Stomach (tissue), 9 donors: ENCODE measurements around the gene SH3GLB1. TPM values are rescaled to one million over a fixed set of nuclear protein-coding genes. Genes with fewer than 3 reads are reported as not detected.
A peak's percentile ranks its signal among the peaks of the same experiment; 100 is the strongest.

Source experiments
- DNase-seq, 2 donors: peaks; one replicate each; pipeline versions ENCODE4 v3.0.0 to v3.0.0-alpha.2; 2013 to 2019
- H3K27ac ChIP-seq, 5 donors: fragments of 200-600 bp in 4 of 5; sonication (generic) in 4 of 5; one replicate each; pipeline ENCODE4 v1.5.1; 2013 to 2019; ENCODE audit warnings: mild to moderate bottlenecking in 1 of 5, moderate library complexity in 1 of 5
- H3K27me3 ChIP-seq, 3 donors: fragments of 200-600 bp; sonication (generic); one replicate each; pipeline ENCODE4 v1.5.1; 2017 to 2019; ENCODE audit warnings: mixed run types in 1 of 3
- H3K36me3 ChIP-seq, 4 donors: fragments of 200-600 bp; sonication (generic); 1 replicate in 3 of 4; 2 replicates in 1 of 4; pipeline ENCODE4 v1.5.1; 2016 to 2019
- H3K4me1 ChIP-seq, 4 donors: fragments of 200-600 bp; sonication (generic); one replicate each; pipeline ENCODE4 v1.5.1; 2016 to 2019
- H3K4me3 ChIP-seq, 4 donors: fragments of 200-600 bp; sonication (generic) in 3 of 4; one replicate each; pipeline ENCODE4 v1.5.1; 2016 to 2019; ENCODE audit warnings: mild to moderate bottlenecking in 1 of 4
- H3K9me3 ChIP-seq, 4 donors: fragments of 200-600 bp; sonication (generic); one replicate each; pipeline ENCODE4 v1.5.1; 2016 to 2019
- EP300 ChIP-seq: sonication (generic); formaldehyde crosslinking; IDR thresholded peaks from one replicate; pipeline ENCODE4 v1.6.1; 2017; ENCODE audit warnings: antibody characterized with exemption
- POLR2A ChIP-seq, 4 donors: fragments of 450-650 bp; IDR thresholded peaks; one replicate each; pipeline ENCODE4 v1.6.1; 2016; ENCODE audit warnings: antibody characterized with exemption in 4 of 4, control low read depth in 2 of 4, mild to moderate bottlenecking in 1 of 4, moderate library complexity in 1 of 4
- POLR2AphosphoS5 ChIP-seq, 3 donors: sonication (generic); formaldehyde crosslinking; IDR thresholded peaks; one replicate each; pipeline ENCODE4 v1.6.1; 2016; ENCODE audit warnings: antibody characterized with exemption in 3 of 3
- WGBS, 5 donors: extraction: QIAGEN DNeasy Blood & Tissue Kit in 3 of 5; methylation state at CpG; one replicate each; pipeline versions ENCODE4 v1.1.5 to v1.1.7; 2013 to 2018; 5-methylcytosine and 5-hydroxymethylcytosine counted together
- intact Hi-C: fragments of 100-400 bp; cut with DNase I; formaldehyde crosslinking; loops from one replicate; pipeline ENCODE4 v1.15.1; 2023; ENCODE audit warnings: low total_unique reads
- polyA plus RNA-seq, 3 donors: library from polyadenylated mRNA; stranded (reverse); fragments of 200-250 nt; gene quantifications; one replicate each; pipeline ENCODE4 v1.2.3, GENCODE V29; 2013
- total RNA-seq, 5 donors: library from RNA; depleted of rRNA; stranded (reverse); fragments of >200 nt; gene quantifications; one replicate each; pipeline versions ENCODE4 v1.1.0 to v1.2.3, GENCODE V29; 2014 to 2016
- TF ChIP-seq, protein P1 (sequence below), 7 experiments: fragments of 450-650 bp in 4 of 7; fragments of 200-600 bp in 3 of 7; sonication (generic) in 3 of 7; IDR thresholded peaks; one replicate each; pipeline ENCODE4 v1.5.1; 2016 to 2019; ENCODE audit warnings: antibody characterized with exemption in 7 of 7, control low read depth in 2 of 7, mild to moderate bottlenecking in 1 of 7
- donor health status: healthy with polysubstance abuse.
- donor health status: Bipolar disorder and iron deficiency.
- donor health status: healthy.

SH3GLB1 gene
- total and polyA plus RNA-seq, 8 donors, result 25.2 to 95.5 (median 39.7) TPM

DNA sequence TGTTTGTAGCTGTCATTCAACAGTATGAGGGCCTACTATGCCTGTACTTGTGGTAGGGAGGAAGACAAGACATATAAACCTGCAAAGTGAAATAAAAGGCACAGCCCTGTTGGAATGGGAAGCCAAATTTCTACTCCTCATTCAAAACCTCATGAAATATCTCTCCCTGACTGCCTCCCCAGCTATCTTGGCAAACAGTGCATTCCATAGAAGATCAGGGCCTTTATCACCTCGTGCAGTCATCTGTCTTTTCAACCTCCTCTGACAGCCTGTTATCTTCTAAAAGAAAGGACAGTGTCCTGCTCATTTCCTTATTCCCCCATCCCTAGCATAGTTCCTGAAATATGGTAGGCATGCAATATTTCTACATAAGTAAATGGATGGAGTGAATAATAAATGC lies 71.0 kb downstream of the SH3GLB1 start:
- Histone ChIP-seq H3K36me3 (no peaks in the 10 kb centered on the region), H3K27me3 (no peaks in the 10 kb centered on the region), H3K4me1 (peaks cover 5 to 41% (median 15%) of the 10 kb centered on the region in 4 donors), H3K4me3 (no peak overlapping the region), H3K27ac (peak overlapping the region in 2 of 5 donors; percentile 77 to 80), H3K9me3 (no peaks in the 10 kb centered on the region)
- DNase-seq, result no peak
- 36 to 61% (median 42%) methylated on average over 1 of the region's 1 CpG for WGBS, 5 donors
- intact Hi-C loops, result no loop called here
- TF ChIP-seq, protein P1, sequence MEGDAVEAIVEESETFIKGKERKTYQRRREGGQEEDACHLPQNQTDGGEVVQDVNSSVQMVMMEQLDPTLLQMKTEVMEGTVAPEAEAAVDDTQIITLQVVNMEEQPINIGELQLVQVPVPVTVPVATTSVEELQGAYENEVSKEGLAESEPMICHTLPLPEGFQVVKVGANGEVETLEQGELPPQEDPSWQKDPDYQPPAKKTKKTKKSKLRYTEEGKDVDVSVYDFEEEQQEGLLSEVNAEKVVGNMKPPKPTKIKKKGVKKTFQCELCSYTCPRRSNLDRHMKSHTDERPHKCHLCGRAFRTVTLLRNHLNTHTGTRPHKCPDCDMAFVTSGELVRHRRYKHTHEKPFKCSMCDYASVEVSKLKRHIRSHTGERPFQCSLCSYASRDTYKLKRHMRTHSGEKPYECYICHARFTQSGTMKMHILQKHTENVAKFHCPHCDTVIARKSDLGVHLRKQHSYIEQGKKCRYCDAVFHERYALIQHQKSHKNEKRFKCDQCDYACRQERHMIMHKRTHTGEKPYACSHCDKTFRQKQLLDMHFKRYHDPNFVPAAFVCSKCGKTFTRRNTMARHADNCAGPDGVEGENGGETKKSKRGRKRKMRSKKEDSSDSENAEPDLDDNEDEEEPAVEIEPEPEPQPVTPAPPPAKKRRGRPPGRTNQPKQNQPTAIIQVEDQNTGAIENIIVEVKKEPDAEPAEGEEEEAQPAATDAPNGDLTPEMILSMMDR (IDR thresholded peaks at IDR 0.05), result no peak
- TF ChIP-seq POLR2AphosphoS5 (IDR thresholded peaks at IDR 0.05) (no peak), EP300 (no peak), POLR2A (IDR thresholded peaks at IDR 0.05) (no peak)

DNA sequence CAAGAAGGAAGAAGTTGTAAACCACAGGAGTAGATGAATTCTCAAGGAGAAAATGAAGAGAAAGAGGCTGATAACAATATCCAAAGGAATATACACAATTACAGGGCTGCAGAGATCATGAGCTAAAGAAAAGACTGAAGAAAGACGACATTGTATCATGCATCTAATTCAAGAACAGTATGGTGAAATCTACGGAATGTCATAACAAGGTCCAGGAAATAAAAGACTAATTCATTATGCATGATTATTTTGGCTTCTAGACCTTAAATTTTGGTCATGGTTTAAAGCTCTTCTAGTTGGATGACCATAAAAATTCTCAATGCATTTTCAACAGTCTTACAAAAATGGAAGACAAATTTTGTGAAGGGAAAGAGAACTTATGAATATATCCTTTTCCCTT lies 71.7 kb downstream of the SH3GLB1 start:
- Histone ChIP-seq H3K4me1 (peaks cover 5 to 41% (median 15%) of the 10 kb centered on the region in 4 donors), H3K36me3 (no peaks in the 10 kb centered on the region), H3K4me3 (no peak overlapping the region), H3K27me3 (no peaks in the 10 kb centered on the region), H3K27ac (no peak overlapping the region), H3K9me3 (no peaks in the 10 kb centered on the region)
- intact Hi-C loops, result no loop called here
- no peak for TF ChIP-seq POLR2A (IDR thresholded peaks at IDR 0.05)
- no peak for TF ChIP-seq POLR2AphosphoS5 (IDR thresholded peaks at IDR 0.05)
- TF ChIP-seq EP300, result no peak
- TF ChIP-seq, protein P1 (IDR thresholded peaks at IDR 0.05), result no peak
- 78 to 97% (median 93%) methylated on average over 2 of the region's 2 CpGs for WGBS, 5 donors
- no peak for DNase-seq

DNA sequence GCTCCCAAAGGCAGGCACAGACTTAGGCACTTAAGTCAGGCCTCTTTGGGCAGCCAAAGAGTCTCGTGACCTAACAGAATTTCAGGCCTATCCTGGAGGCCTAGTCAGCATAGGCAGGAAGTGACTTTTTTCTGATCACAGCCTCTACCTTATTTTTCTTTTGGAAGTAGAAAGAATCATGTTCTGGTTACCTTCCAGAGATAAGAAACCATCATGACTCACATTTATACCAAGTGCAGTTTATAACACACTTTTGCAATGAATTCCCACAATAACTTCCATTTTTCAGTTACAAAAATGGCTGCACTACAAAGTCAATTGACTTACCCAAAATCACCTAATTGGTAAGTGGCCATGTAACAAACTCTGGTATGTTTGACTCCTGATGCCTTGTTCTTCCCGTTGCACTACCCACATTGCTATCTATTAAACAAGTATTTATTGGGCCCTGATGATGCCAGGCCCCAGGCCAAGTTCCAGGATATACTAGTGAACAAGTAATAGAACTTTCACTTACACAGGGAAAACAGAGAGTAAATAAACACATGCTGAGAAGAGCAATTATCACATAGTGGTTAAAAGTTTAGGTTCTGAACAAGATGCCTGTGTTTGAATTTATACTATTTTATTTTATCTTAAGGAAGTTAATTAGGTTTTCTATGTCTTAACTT lies 74.3 kb downstream of the SH3GLB1 start:
- no peak for DNase-seq
- H3K27me3 ChIP-seq, result no peaks in the 10 kb centered on the region

DNA sequence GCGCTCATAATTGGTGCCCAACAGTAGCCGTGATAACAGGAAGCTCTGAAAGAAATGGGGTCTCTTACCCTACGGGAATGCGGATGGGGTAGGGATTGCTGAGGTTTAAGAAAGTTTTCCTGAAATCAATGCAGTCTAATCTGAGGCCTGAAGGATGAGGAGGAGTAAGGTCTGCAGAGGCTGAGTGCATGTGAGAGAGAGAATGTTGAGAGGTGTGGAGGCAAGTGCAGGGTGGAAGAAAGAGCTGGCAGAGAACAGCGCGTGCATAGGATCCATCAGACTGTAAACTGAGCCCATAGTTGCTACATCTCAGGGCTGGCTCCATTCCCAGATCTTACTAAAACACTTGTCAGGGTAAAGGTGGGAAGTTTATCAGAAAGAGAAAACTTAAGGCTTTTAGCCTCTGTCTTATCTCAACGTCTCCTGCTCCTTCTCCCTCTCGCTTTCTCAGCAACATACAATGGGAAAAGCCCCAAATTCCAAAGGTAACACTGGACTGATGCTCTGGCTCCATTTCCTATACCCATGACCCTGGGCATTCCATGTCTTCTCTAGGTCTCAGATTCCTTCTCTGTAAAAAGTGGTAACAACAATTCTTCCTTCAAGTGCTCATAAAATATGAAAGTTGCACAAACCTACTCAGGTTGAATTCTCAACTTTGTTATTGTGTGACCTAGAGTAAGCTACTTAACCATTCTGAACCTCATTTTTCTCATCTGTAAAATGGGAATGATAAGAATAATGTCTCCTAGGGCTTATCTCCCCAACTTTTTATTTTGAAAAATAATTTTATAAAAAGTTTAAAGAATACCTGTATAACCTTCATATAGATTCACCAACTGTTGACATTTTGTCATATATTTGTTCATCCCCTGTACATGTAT lies 75.2 kb downstream of the SH3GLB1 start:
- intact Hi-C loops, result no loop called here
- Histone ChIP-seq H3K27ac (no peak overlapping the region), H3K36me3 (no peaks in the 10 kb centered on the region), H3K4me1 (peaks cover 5 to 27% (median 6%) of the 10 kb centered on the region in 4 donors), H3K27me3 (no peaks in the 10 kb centered on the region), H3K4me3 (no peak overlapping the region), H3K9me3 (peaks cover 0 to 3% (median 0%) of the 10 kb centered on the region in 4 donors)
- peak; percentile 40 to 69 for DNase-seq
- TF ChIP-seq POLR2AphosphoS5 (IDR thresholded peaks at IDR 0.05) (no peak), POLR2A (IDR thresholded peaks at IDR 0.05) (no peak), EP300 (no peak)
- TF ChIP-seq, protein P1 (IDR thresholded peaks at IDR 0.05), result no peak
- 39 to 64% (median 45%) methylated on average over 8 of the region's 8 CpGs for WGBS, 5 donors

More for the DNA sequence above, 74.3 kb downstream of the SH3GLB1 start:
- H3K9me3 ChIP-seq, result peaks cover 0 to 3% (median 0%) of the 10 kb centered on the region in 4 donors
- 46 to 72% (median 60%) methylated on average over 2 of the region's 2 CpGs for WGBS, 5 donors
- H3K27ac ChIP-seq, result no peak overlapping the region
- H3K36me3 ChIP-seq, result no peaks in the 10 kb centered on the region
- peaks cover 5 to 35% (median 12%) of the 10 kb centered on the region in 4 donors for H3K4me1 ChIP-seq
- intact Hi-C loops, result no loop called here
- no peak for TF ChIP-seq POLR2AphosphoS5 (IDR thresholded peaks at IDR 0.05)
- no peak for TF ChIP-seq EP300
- TF ChIP-seq POLR2A (IDR thresholded peaks at IDR 0.05), result no peak
- TF ChIP-seq, protein P1 (IDR thresholded peaks at IDR 0.05), result no peak
- H3K4me3 ChIP-seq, result no peak overlapping the region
